Neural progenitor cell (in vitro differentiated cells): ENCODE measurements around the gene ENSA. TPM values are rescaled to one million over a fixed set of nuclear protein-coding genes. Genes with fewer than 3 reads are reported as not detected.

ENCODE experiments used
- DNase-seq: peaks from one replicate; pipeline ENCODE4 v3.0.0-alpha.2; 2016; ENCODE audit warnings: low spot score
- H2AFZ ChIP-seq: fragments of 200-600 bp; sonication (generic); replicated peaks from 2 replicates; pipeline ENCODE4 v1.6.1; 2016; ENCODE audit warnings: antibody characterized with exemption
- H3F3A ChIP-seq: fragments of 200-600 bp; sonication (generic); 2 replicates; pipeline ENCODE4 v1.6.1; 2016; ENCODE audit warnings: antibody characterized with exemption, low read depth
- H3K27ac ChIP-seq: fragments of 200-600 bp; sonication (generic); 2 replicates; pipeline ENCODE4 v1.5.1; 2016; ENCODE audit warnings: mild to moderate bottlenecking
- H3K27me3 ChIP-seq: fragments of 200-600 bp; sonication (generic); 2 replicates; pipeline ENCODE4 v1.6.1; 2016; ENCODE audit warnings: mild to moderate bottlenecking, moderate library complexity
- H3K36me3 ChIP-seq: fragments of 200-600 bp; sonication (generic); 2 replicates; pipeline ENCODE4 v1.5.1; 2016
- H3K4me1 ChIP-seq: fragments of 200-600 bp; sonication (generic); 2 replicates; pipeline ENCODE4 v1.6.1; 2016; ENCODE audit warnings: mixed run types
- H3K4me2 ChIP-seq: fragments of 200-600 bp; sonication (generic); 2 replicates; pipeline ENCODE4 v1.6.1; 2016
- H3K4me3 ChIP-seq: fragments of 200-600 bp; sonication (generic); 2 replicates; pipeline ENCODE4 v1.5.1; 2016
- H3K79me2 ChIP-seq: fragments of 200-600 bp; sonication (generic); 2 replicates; pipeline ENCODE4 v1.6.1; 2016; ENCODE audit warnings: low read depth
- H3K9ac ChIP-seq: fragments of 200-600 bp; sonication (generic); 2 replicates; pipeline ENCODE4 v1.6.1; 2016
- H3K9me3 ChIP-seq: fragments of 200-600 bp; sonication (generic); 2 replicates; pipeline ENCODE4 v1.5.1; 2016; ENCODE audit warnings: low read depth
- H4K20me1 ChIP-seq: fragments of 200-600 bp; sonication (generic); 2 replicates; pipeline ENCODE4 v1.6.1; 2016; ENCODE audit warnings: low read depth
- H3K27ac Mint-ChIP-seq: 3 replicates; pipeline ENCODE4 v1.8.0; 2021; ENCODE audit warnings: mixed read lengths
- H3K27me3 Mint-ChIP-seq: 2 replicates; pipeline ENCODE4 v1.8.0; 2022; ENCODE audit warnings: low read depth, mild to moderate bottlenecking, inconsistent platforms, moderate library complexity, mixed read lengths; ENCODE audit not compliant: insufficient read depth
- H3K36me3 Mint-ChIP-seq: 3 replicates; pipeline ENCODE4 v1.8.0; 2021; ENCODE audit warnings: mixed read lengths
- H3K4me1 Mint-ChIP-seq: 3 replicates; pipeline ENCODE4 v1.8.0; 2021; ENCODE audit warnings: mixed read lengths
- H3K4me3 Mint-ChIP-seq: 3 replicates; pipeline ENCODE4 v1.8.0; 2021; ENCODE audit warnings: mild to moderate bottlenecking, moderate library complexity, mixed read lengths
- H3K9me3 Mint-ChIP-seq: 3 replicates; pipeline ENCODE4 v1.8.0; 2020; ENCODE audit warnings: mixed read lengths
- EZH2 ChIP-seq: fragments of 200-600 bp; sonication (generic); IDR thresholded peaks from 2 replicates; pipeline ENCODE4 v1.6.1; 2017; ENCODE audit warnings: antibody characterized with exemption, mild to moderate bottlenecking, moderate library complexity
- EZH2phosphoT487 ChIP-seq: fragments of 200-600 bp; sonication (generic); IDR thresholded peaks from 2 replicates; pipeline ENCODE4 v1.6.1; 2017; ENCODE audit warnings: antibody characterized with exemption
- total RNA-seq: library from RNA; depleted of rRNA; stranded (reverse); fragments of >200 nt; gene quantifications from 2 replicates; pipeline ENCODE4 v1.2.3, GENCODE V29; 2015; ENCODE audit warnings: low replicate concordance
- TF ChIP-seq, protein P1 (sequence below): fragments of 200-600 bp; sonication (generic); IDR thresholded peaks from 2 replicates; pipeline ENCODE4 v1.5.1; 2017; ENCODE audit warnings: antibody characterized with exemption, mild to moderate bottlenecking

ENSA gene
- total RNA-seq, 1 donor from 2014 or later = 201 TPM

DNA sequence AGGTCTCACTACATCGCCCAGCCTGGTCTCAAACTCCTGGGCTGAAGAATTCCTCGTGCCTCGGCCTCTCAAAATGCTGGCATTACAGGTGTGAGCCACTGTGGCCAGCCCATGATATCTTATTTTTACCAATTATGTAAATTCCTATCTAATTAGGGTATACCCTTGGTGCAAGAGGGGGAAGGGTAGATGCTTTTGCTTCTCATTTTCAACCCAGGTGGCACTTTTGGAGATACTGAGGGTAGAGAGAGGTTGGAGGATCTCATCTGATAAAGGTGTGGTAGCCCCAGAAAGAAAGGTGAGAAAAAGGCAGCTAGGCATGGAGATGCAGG lies 17.4 kb downstream of the ENSA start:
- H3K4me3 Mint-ChIP-seq = no peak overlapping the region

DNA sequence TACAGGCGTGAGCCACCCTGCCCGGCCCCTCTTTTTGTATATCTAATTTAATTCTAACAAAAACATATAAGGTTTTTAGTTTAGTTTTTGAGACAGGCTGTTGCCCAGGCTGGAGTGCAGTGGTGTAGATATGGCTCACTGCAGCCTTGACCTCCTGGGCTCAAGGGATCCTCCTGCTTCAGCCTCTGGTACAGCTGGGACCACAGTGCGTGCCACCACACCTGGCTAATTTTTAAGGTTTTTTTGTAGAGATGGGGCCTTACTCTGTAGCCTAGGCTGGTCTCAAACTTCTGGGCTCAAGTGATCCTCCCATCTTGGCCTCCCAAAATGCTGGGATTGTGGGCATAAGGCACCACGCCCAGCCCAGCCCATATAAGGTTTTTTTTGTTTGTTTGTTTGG lies 18.8 kb downstream of the ENSA start:
- peaks cover 15% of the 10 kb centered on the region for H3K4me1 Mint-ChIP-seq
- Histone ChIP-seq H3K79me2 (no peaks in the 10 kb centered on the region), H3K4me1 (peaks cover 8% of the 10 kb centered on the region), H3K4me3 (no peak overlapping the region), H4K20me1 (no peaks in the 10 kb centered on the region), H3K9ac (no peak overlapping the region), H3K9me3 (no peaks in the 10 kb centered on the region), H3K27ac (no peak overlapping the region), H3K4me2 (no peak overlapping the region), H3K36me3 (no peaks in the 10 kb centered on the region), H2AFZ (no peak overlapping the region), H3F3A (peaks cover 30% of the 10 kb centered on the region), H3K27me3 (no peaks in the 10 kb centered on the region)
- TF ChIP-seq, protein P1, sequence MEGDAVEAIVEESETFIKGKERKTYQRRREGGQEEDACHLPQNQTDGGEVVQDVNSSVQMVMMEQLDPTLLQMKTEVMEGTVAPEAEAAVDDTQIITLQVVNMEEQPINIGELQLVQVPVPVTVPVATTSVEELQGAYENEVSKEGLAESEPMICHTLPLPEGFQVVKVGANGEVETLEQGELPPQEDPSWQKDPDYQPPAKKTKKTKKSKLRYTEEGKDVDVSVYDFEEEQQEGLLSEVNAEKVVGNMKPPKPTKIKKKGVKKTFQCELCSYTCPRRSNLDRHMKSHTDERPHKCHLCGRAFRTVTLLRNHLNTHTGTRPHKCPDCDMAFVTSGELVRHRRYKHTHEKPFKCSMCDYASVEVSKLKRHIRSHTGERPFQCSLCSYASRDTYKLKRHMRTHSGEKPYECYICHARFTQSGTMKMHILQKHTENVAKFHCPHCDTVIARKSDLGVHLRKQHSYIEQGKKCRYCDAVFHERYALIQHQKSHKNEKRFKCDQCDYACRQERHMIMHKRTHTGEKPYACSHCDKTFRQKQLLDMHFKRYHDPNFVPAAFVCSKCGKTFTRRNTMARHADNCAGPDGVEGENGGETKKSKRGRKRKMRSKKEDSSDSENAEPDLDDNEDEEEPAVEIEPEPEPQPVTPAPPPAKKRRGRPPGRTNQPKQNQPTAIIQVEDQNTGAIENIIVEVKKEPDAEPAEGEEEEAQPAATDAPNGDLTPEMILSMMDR = no peak
- TF ChIP-seq EZH2phosphoT487 (no peak), EZH2 (no peak)
- H3K27ac Mint-ChIP-seq = no peak overlapping the region
- H3K4me3 Mint-ChIP-seq = no peak overlapping the region
- H3K9me3 Mint-ChIP-seq = no peaks in the 10 kb centered on the region
- peaks cover 3% of the 10 kb centered on the region for H3K27me3 Mint-ChIP-seq
- no peak for DNase-seq
- H3K36me3 Mint-ChIP-seq = peaks cover 20% of the 10 kb centered on the region

More for the DNA sequence above, 17.4 kb downstream of the ENSA start:
- Histone ChIP-seq H4K20me1 (no peaks in the 10 kb centered on the region), H3F3A (peaks cover 24% of the 10 kb centered on the region), H3K79me2 (no peaks in the 10 kb centered on the region), H3K27me3 (no peaks in the 10 kb centered on the region), H3K9me3 (no peaks in the 10 kb centered on the region), H2AFZ (no peak overlapping the region), H3K4me2 (no peak overlapping the region), H3K27ac (peak overlapping the region; percentile 18), H3K4me1 (peaks cover 8% of the 10 kb centered on the region), H3K36me3 (no peaks in the 10 kb centered on the region), H3K9ac (no peak overlapping the region), H3K4me3 (no peak overlapping the region)
- no peak for TF ChIP-seq EZH2
- TF ChIP-seq, protein P1 = no peak
- TF ChIP-seq EZH2phosphoT487 = no peak
- peaks cover 15% of the 10 kb centered on the region for H3K4me1 Mint-ChIP-seq
- peaks cover 3% of the 10 kb centered on the region for H3K27me3 Mint-ChIP-seq
- peaks cover 26% of the 10 kb centered on the region for H3K36me3 Mint-ChIP-seq
- no peaks in the 10 kb centered on the region for H3K9me3 Mint-ChIP-seq
- DNase-seq = no peak
- H3K27ac Mint-ChIP-seq = peak overlapping the region; percentile 44

DNA sequence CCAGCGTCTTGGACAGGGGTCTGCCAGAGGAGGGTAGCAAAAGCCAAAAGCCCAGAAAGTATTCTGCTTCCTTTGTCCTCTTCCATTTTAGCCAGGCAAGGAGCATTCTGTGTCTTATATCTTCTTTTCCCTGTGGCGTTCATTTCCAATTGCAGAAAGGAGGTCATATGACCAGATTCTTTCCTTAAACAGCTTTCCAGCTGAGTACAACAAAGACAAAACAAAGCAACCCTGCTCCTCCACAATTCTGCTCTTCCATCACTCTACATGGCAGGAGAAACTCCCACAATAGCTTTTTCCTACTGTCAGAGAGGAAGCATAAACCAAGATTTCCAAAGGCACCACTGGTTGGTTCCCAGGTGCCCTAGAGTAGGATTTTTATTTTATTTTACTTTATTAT lies 19.7 kb downstream of the ENSA start:
- Histone ChIP-seq H3K36me3 (no peaks in the 10 kb centered on the region), H4K20me1 (no peaks in the 10 kb centered on the region), H2AFZ (no peak overlapping the region), H3K27ac (peak overlapping the region; percentile 76), H3K9ac (no peak overlapping the region), H3K4me3 (no peak overlapping the region), H3K4me1 (peaks cover 13% of the 10 kb centered on the region), H3F3A (peaks cover 36% of the 10 kb centered on the region), H3K79me2 (no peaks in the 10 kb centered on the region), H3K4me2 (no peak overlapping the region), H3K27me3 (no peaks in the 10 kb centered on the region), H3K9me3 (no peaks in the 10 kb centered on the region)
- TF ChIP-seq EZH2phosphoT487 = no peak
- TF ChIP-seq EZH2 = no peak
- TF ChIP-seq, protein P1 = no peak
- DNase-seq = peak; percentile 32
- Mint-ChIP-seq H3K4me1 (peaks cover 18% of the 10 kb centered on the region), H3K27me3 (peaks cover 3% of the 10 kb centered on the region), H3K9me3 (no peaks in the 10 kb centered on the region), H3K36me3 (peaks cover 18% of the 10 kb centered on the region), H3K27ac (peak overlapping the region; percentile 61), H3K4me3 (no peak overlapping the region)
